T-cell (primary cell): ENCODE results near the gene ID2. TPM values are rescaled to one million over a fixed set of nuclear protein-coding genes. Genes with fewer than 3 reads are reported as not detected.

Source experiments
- ATAC-seq, 4 experiments: fragments of 200-7000 bp in 3 of 4; fragments of 150-1000 bp in 1 of 4; cut with Tn5 transposase; replicated peaks in 1 of 4; 1 replicate in 3 of 4; 2 replicates in 1 of 4; pipeline ENCODE4 v1.10.0; 2021; ENCODE audit warnings: moderate library complexity in 3 of 4, mild to moderate bottlenecking in 2 of 4, moderate number of reproducible peaks in 1 of 4
- CTCF ChIA-PET, 2 donors: fragments of 300-600 bp; sonication (Branson Sonifier 250); formaldehyde crosslinking; loops; one replicate each; lab custom pipeline; 2022; ENCODE audit warnings: antibody characterized with exemption in 2 of 2; lab: Charles Lee
- POLR2A ChIA-PET, 2 donors: fragments of 300-600 bp; sonication (Branson Sonifier 250); formaldehyde crosslinking; loops; one replicate each; lab custom pipeline; 2022; ENCODE audit warnings: antibody characterized with exemption in 2 of 2; lab: Charles Lee
- DNase-seq, 35 experiments: peaks; one replicate each; pipeline versions ENCODE4 v3.0.0 to v3.0.0-alpha.2; 2013 to 2023
- H3K27ac ChIP-seq: one replicate; pipeline ENCODE4 v1.5.1; 2013; ENCODE audit warnings: low read length
- H3K27me3 ChIP-seq, 2 experiments: replicated peaks in 1 of 2; 1 replicate in 1 of 2; 2 replicates in 1 of 2; pipeline versions ENCODE4 v1.6.1 to v1.7.0; 2013; ENCODE audit warnings: low read length in 1 of 2, mixed read lengths in 1 of 2; ENCODE audit not compliant: control insufficient read depth in 2 of 2, insufficient read depth in 2 of 2; ENCODE audit errors: extremely low read depth in 1 of 2
- H3K36me3 ChIP-seq, 2 donors: 1 replicate in 1 of 2; 2 replicates in 1 of 2; pipeline versions ENCODE4 v1.6.1 to v1.7.0; 2013; ENCODE audit warnings: low read length in 1 of 2; ENCODE audit not compliant: control insufficient read depth in 2 of 2, insufficient read depth in 1 of 2; ENCODE audit errors: extremely low read depth in 1 of 2
- H3K4me1 ChIP-seq, 2 experiments: 1 replicate in 1 of 2; 2 replicates in 1 of 2; pipeline versions ENCODE4 v1.6.1 to v1.7.0; 2013; ENCODE audit warnings: low read length in 2 of 2, mixed read lengths in 1 of 2; ENCODE audit not compliant: insufficient read depth in 2 of 2, control insufficient read depth in 1 of 2; ENCODE audit errors: extremely low read depth in 1 of 2
- H3K4me3 ChIP-seq, 2 donors: 1 replicate in 1 of 2; 2 replicates in 1 of 2; pipeline versions ENCODE4 v1.5.1 to v1.7.0; 2013; ENCODE audit warnings: mild to moderate bottlenecking in 2 of 2, low read length in 1 of 2, moderate library complexity in 1 of 2; ENCODE audit not compliant: control insufficient read depth in 1 of 2; ENCODE audit errors: extremely low read depth in 1 of 2
- H3K9me3 ChIP-seq: 2 replicates; pipeline ENCODE4 v1.7.0; 2013
- H3K27ac Mint-ChIP-seq, 2 donors: one replicate each; pipeline ENCODE4 v1.8.0; 2020 to 2021; ENCODE audit warnings: mild to moderate bottlenecking in 2 of 2, mixed read lengths in 2 of 2
- H3K27me3 Mint-ChIP-seq, 2 donors: one replicate each; pipeline ENCODE4 v1.8.0; 2021 to 2022; ENCODE audit warnings: mixed read lengths in 2 of 2
- H3K36me3 Mint-ChIP-seq: one replicate; pipeline ENCODE4 v1.8.0; 2021; ENCODE audit warnings: mixed read lengths
- H3K4me1 Mint-ChIP-seq, 3 donors: one replicate each; pipeline ENCODE4 v1.8.0; 2020 to 2022; ENCODE audit warnings: mixed read lengths in 3 of 3, mild to moderate bottlenecking in 1 of 3
- H3K4me3 Mint-ChIP-seq, 3 donors: one replicate each; pipeline ENCODE4 v1.8.0; 2020 to 2022; ENCODE audit warnings: mild to moderate bottlenecking in 3 of 3, mixed read lengths in 3 of 3, moderate library complexity in 3 of 3
- H3K9me3 Mint-ChIP-seq, 3 donors: one replicate each; pipeline ENCODE4 v1.8.0; 2020 to 2022; ENCODE audit warnings: mixed read lengths in 3 of 3
- WGBS: methylation state at CpG from one replicate; pipeline ENCODE4 v1.1.5; 2013; ENCODE audit warnings: missing lambda C conversion rate; ENCODE audit not compliant: insufficient coverage; 5-methylcytosine and 5-hydroxymethylcytosine counted together
- total RNA-seq, 35 experiments: library from RNA in 6 of 35; stranded (reverse) in 6 of 35; fragments of 120-200 nt in 1 of 35; gene quantifications; one replicate each; pipeline versions ENCODE4 v1.2.1 to v1.2.4 and lab custom pipeline; 2013 to 2026

ID2 gene
- total RNA-seq, 5 donors from 2014 or later (not counting 1 experiment from before 2014, with no cell fraction given) = 55.5 to 153 (median 71.1) TPM

GRCh38 chr2:8685697-8686358, 4.0 kb downstream of the ID2 start:
- no peaks in the 10 kb centered on the region for H3K9me3 ChIP-seq
- Mint-ChIP-seq H3K4me3 (peak overlapping the region; percentile 61 to 70 (median 63)), H3K9me3 (no peaks in the 10 kb centered on the region), H3K36me3 (peaks cover 4% of the 10 kb centered on the region), H3K4me1 (peaks cover 15 to 37% (median 24%) of the 10 kb centered on the region in 3 donors), H3K27me3 (peaks cover 7% of the 10 kb centered on the region in 2 donors), H3K27ac (peak overlapping the region; percentile 18 to 55)
- WGBS = under 1% methylated on average over 50 of the region's 50 CpGs
- H3K4me1 ChIP-seq = peaks cover 4 to 17% of the 10 kb centered on the region in 2 experiments
- peak overlapping the region in 1 of 2 donors; percentile 58 for H3K4me3 ChIP-seq
- no peaks in the 10 kb centered on the region for H3K36me3 ChIP-seq
- DNase-seq (peak; percentile 36 to 86 (median 71)), ATAC-seq (peak; percentile 24 to 35 (median 32))
- ChIA-PET POLR2A (no interaction called here), CTCF (interaction anchor here in 1 of 2 donors (0.9 to 1.8 kb wide), 2 partner anchors 1257 to 1260 kb away, joined by 3 to 11 read pairs; no protein-coding TSS in a partner anchor)
- H3K27me3 ChIP-seq = peaks cover 0 to 4% of the 10 kb centered on the region in 2 experiments
- no peak overlapping the region for H3K27ac ChIP-seq

GRCh38 chr2:8691859-8692437, 10.1 kb downstream of the ID2 start:
- H3K27ac Mint-ChIP-seq = no peak overlapping the region
- no CpG with 5 or more reads among the region's 9 CpGs for WGBS
- no peak overlapping the region for H3K4me3 Mint-ChIP-seq
- Histone ChIP-seq H3K4me1 (peaks cover 2 to 8% of the 10 kb centered on the region in 2 experiments), H3K4me3 (no peak overlapping the region), H3K9me3 (no peaks in the 10 kb centered on the region), H3K27me3 (peaks cover 5 to 20% of the 10 kb centered on the region in 2 experiments), H3K36me3 (no peaks in the 10 kb centered on the region), H3K27ac (no peak overlapping the region)
- ChIA-PET POLR2A (interaction anchor here in 1 of 2 donors (0.6 kb wide), 1 partner anchor 731 kb away, joined by 3 read pairs; the partner anchor contains the start of genes CPSF3 and ITGB1BP1), CTCF (no interaction called here)
- no peak for DNase-seq
- H3K9me3 Mint-ChIP-seq = no peaks in the 10 kb centered on the region
- peaks cover 0 to 3% (median 0%) of the 10 kb centered on the region in 3 donors for H3K4me1 Mint-ChIP-seq
- H3K27me3 Mint-ChIP-seq = peaks cover 26 to 29% of the 10 kb centered on the region in 2 donors
- ATAC-seq = no peak
- H3K36me3 Mint-ChIP-seq = peaks cover 4% of the 10 kb centered on the region

GRCh38 chr2:8692783-8693156, 10.9 kb downstream of the ID2 start:
- Histone ChIP-seq H3K4me3 (no peak overlapping the region), H3K9me3 (no peaks in the 10 kb centered on the region), H3K4me1 (peaks cover 2 to 8% of the 10 kb centered on the region in 2 experiments), H3K36me3 (no peaks in the 10 kb centered on the region), H3K27me3 (peaks cover 5 to 20% of the 10 kb centered on the region in 2 experiments), H3K27ac (no peak overlapping the region)
- no peak overlapping the region for H3K27ac Mint-ChIP-seq
- ChIA-PET CTCF (interaction anchor here in 1 of 2 donors (0.6 kb wide), 2 partner anchors 11 to 54 kb away, joined by 3 read pairs; partner anchors contain the start of gene ID2), POLR2A (interaction anchor here in 1 of 2 donors (0.6 kb wide), 1 partner anchor 731 kb away, joined by 3 read pairs; the partner anchor contains the start of genes CPSF3 and ITGB1BP1)
- DNase-seq (no peak), ATAC-seq (no peak)
- peaks cover 4% of the 10 kb centered on the region for H3K36me3 Mint-ChIP-seq
- peaks cover 26 to 29% of the 10 kb centered on the region in 2 donors for H3K27me3 Mint-ChIP-seq
- 62% methylated on average over 4 of the region's 7 CpGs for WGBS
- H3K4me1 Mint-ChIP-seq = peaks cover 0 to 3% (median 0%) of the 10 kb centered on the region in 3 donors
- peaks cover 0 to 4% (median 2%) of the 10 kb centered on the region in 3 donors for H3K9me3 Mint-ChIP-seq
- H3K4me3 Mint-ChIP-seq = no peak overlapping the region

- ChIA-PET POLR2A (interaction anchor here in 1 of 2 donors (0.6 kb wide), 1 partner anchor 1288 kb away, joined by 3 read pairs; no protein-coding TSS in a partner anchor), CTCF (interaction anchor here in 1 of 2 donors (0.6 kb wide), 4 partner anchors 11 to 469 kb away, joined by 3 read pairs; partner anchors contain the start of gene ID2)
- no peaks in the 10 kb centered on the region for H3K36me3 ChIP-seq
- Mint-ChIP-seq H3K27ac (no peak overlapping the region), H3K4me3 (no peak overlapping the region), H3K36me3 (peaks cover 4% of the 10 kb centered on the region), H3K9me3 (peaks cover 0 to 7% (median 4%) of the 10 kb centered on the region in 3 donors), H3K27me3 (peaks cover 26 to 29% of the 10 kb centered on the region in 2 donors), H3K4me1 (peaks cover 0 to 3% (median 0%) of the 10 kb centered on the region in 3 donors)
- H3K27ac ChIP-seq = no peak overlapping the region
- peak overlapping the region in 1 of 2 donors; percentile 15 for H3K4me3 ChIP-seq
- peaks cover 5 to 20% of the 10 kb centered on the region in 2 experiments for H3K27me3 ChIP-seq
- ATAC-seq (peak; percentile 29 to 63 (median 50)), DNase-seq (peak in 10 of 35 experiments; percentile 6 to 42 (median 18))
- H3K4me1 ChIP-seq = peaks cover 2 to 8% of the 10 kb centered on the region in 2 experiments
- WGBS = 26% methylated on average over 30 of the region's 30 CpGs
- H3K9me3 ChIP-seq = no peaks in the 10 kb centered on the region
These were observed 11.4 kb downstream of the ID2 start for GRCh38 chr2:8693157-8693821.

- H3K36me3 ChIP-seq = no peaks in the 10 kb centered on the region
- ATAC-seq (no peak), DNase-seq (no peak)
- ChIA-PET POLR2A (no interaction called here), CTCF (no interaction called here)
- peaks cover 0 to 7% (median 4%) of the 10 kb centered on the region in 3 donors for H3K9me3 Mint-ChIP-seq
- no peak overlapping the region for H3K4me3 Mint-ChIP-seq
- peaks cover 5 to 20% of the 10 kb centered on the region in 2 experiments for H3K27me3 ChIP-seq
- H3K4me1 ChIP-seq = peaks cover 2 to 8% of the 10 kb centered on the region in 2 experiments
- no CpG with 5 or more reads among the region's 8 CpGs for WGBS
- H3K4me3 ChIP-seq = no peak overlapping the region
- H3K27me3 Mint-ChIP-seq = peaks cover 22 to 24% of the 10 kb centered on the region in 2 donors
- no peak overlapping the region for H3K27ac Mint-ChIP-seq
- no peak overlapping the region for H3K27ac ChIP-seq
- H3K4me1 Mint-ChIP-seq = peaks cover 0 to 3% (median 0%) of the 10 kb centered on the region in 3 donors
- H3K36me3 Mint-ChIP-seq = peaks cover 4% of the 10 kb centered on the region
- no peaks in the 10 kb centered on the region for H3K9me3 ChIP-seq
These were observed 12.9 kb downstream of the ID2 start for GRCh38 chr2:8694737-8695136.

- 67% methylated on average over 1 of the region's 5 CpGs for WGBS
- peaks cover 0 to 3% (median 0%) of the 10 kb centered on the region in 3 donors for H3K4me1 Mint-ChIP-seq
- ChIA-PET CTCF (no interaction called here), POLR2A (no interaction called here)
- H3K4me3 Mint-ChIP-seq = no peak overlapping the region
- Histone ChIP-seq H3K27me3 (peaks cover 3 to 13% of the 10 kb centered on the region in 2 experiments), H3K9me3 (no peaks in the 10 kb centered on the region), H3K4me3 (no peak overlapping the region), H3K4me1 (peaks cover 2 to 8% of the 10 kb centered on the region in 2 experiments), H3K36me3 (no peaks in the 10 kb centered on the region), H3K27ac (no peak overlapping the region)
- peaks cover 6 to 10% of the 10 kb centered on the region in 2 donors for H3K27me3 Mint-ChIP-seq
- H3K36me3 Mint-ChIP-seq = no peaks in the 10 kb centered on the region
- H3K9me3 Mint-ChIP-seq = peaks cover 0 to 7% (median 4%) of the 10 kb centered on the region in 3 donors
- no peak overlapping the region for H3K27ac Mint-ChIP-seq
- DNase-seq (no peak), ATAC-seq (no peak)
These were observed 15.3 kb downstream of the ID2 start for GRCh38 chr2:8697190-8697589.
